22Rv1 (cell line): ENCODE measurements around the gene CNPY4.

Source experiments
- CTCF ChIP-seq: fragments of 450-650 bp; IDR thresholded peaks from 2 replicates; pipeline ENCODE4 v1.5.1; 2017; ENCODE audit warnings: mild to moderate bottlenecking
- ZFX ChIP-seq: fragments of 450-650 bp; IDR thresholded peaks from 2 replicates; pipeline ENCODE4 v1.6.1; 2017; ENCODE audit warnings: antibody characterized with exemption, borderline replicate concordance

- no peak for TF ChIP-seq CTCF
- TF ChIP-seq ZFX = no peak
Measured at GRCh38 chr7:100163871-100164270, 44.4 kb downstream of the CNPY4 start.
